Measurements from ENCODE around the gene STUM. TPM values are rescaled to one million over a fixed set of nuclear protein-coding genes. Genes with fewer than 3 reads are reported as not detected.

The STUM gene
- total RNA-seq, 4 donors from 2014 or later, result 1.4 to 4.1 (median 3.3) TPM

GRCh38 chr1:226568077-226568831 lies 19.7 kb downstream of the STUM start:
- H3K27ac ChIP-seq, result peak overlapping the region; percentile 58 to 73 (median 68)
- H3K9me3 ChIP-seq, result no peaks in the 10 kb centered on the region
- in situ Hi-C loops (cut with MboI; ENCODE audit: low pct_ligation_motif_present in 1 of 4, low pct_unique_long_range_greater_than_20kb in 1 of 4, low sequenced_read_pairs in 3 of 4) (no loop called here), intact Hi-C loops (cut with DNase I; ENCODE audit: low total_unique reads) (no loop called here)
- no peak for DNase-seq
- no peaks in the 10 kb centered on the region for H3K36me3 ChIP-seq
- H3K4me3 ChIP-seq, result no peak overlapping the region
- TF ChIP-seq EP300 (IDR thresholded peaks at IDR 0.05; ENCODE audit: low read depth) (no peak), CTCF (IDR thresholded peaks at IDR 0.05) (peak in 2 of 5 experiments; percentile 21 to 28)
- 69% methylated on average over 13 of the region's 13 CpGs; no CpG with 5 or more reads in 1 of the 2 donors for WGBS, 2 donors (ENCODE audit: low coverage in 1 of 2)
- peaks cover 4 to 27% (median 14%) of the 10 kb centered on the region in 4 donors for H3K4me1 ChIP-seq
- H3K27me3 ChIP-seq, result no peaks in the 10 kb centered on the region

- Histone ChIP-seq H3K36me3 (no peaks in the 10 kb centered on the region), H3K27me3 (no peaks in the 10 kb centered on the region), H3K4me1 (peaks cover 4 to 20% (median 11%) of the 10 kb centered on the region in 4 donors), H3K9me3 (no peaks in the 10 kb centered on the region), H3K27ac (peak overlapping the region; percentile 58 to 73 (median 68)), H3K4me3 (no peak overlapping the region)
- TF ChIP-seq CTCF (IDR thresholded peaks at IDR 0.05) (no peak), POLR2A (IDR thresholded peaks at IDR 0.05) (no peak), POLR2AphosphoS5 (IDR thresholded peaks at IDR 0.05) (no peak), EP300 (IDR thresholded peaks at IDR 0.05; ENCODE audit: low read depth) (no peak)
- intact Hi-C loops (cut with DNase I; ENCODE audit: low total_unique reads) (no loop called here), in situ Hi-C loops (cut with MboI; ENCODE audit: low pct_ligation_motif_present in 1 of 4, low pct_unique_long_range_greater_than_20kb in 1 of 4, low sequenced_read_pairs in 3 of 4) (no loop called here)
- WGBS, 2 donors (ENCODE audit: low coverage in 1 of 2), result 71 to 80% methylated on average over 1 to 6 of the region's 6 CpGs
- no peak for DNase-seq
Observed at GRCh38 chr1:226568975-226569741, 20.6 kb downstream of the STUM start.

- Histone ChIP-seq H3K36me3 (no peaks in the 10 kb centered on the region), H3K4me3 (no peak overlapping the region), H3K4me1 (peaks cover 4 to 20% (median 11%) of the 10 kb centered on the region in 4 donors), H3K9me3 (no peaks in the 10 kb centered on the region), H3K27ac (peak overlapping the region; percentile 58 to 73 (median 68)), H3K27me3 (no peaks in the 10 kb centered on the region)
- WGBS, 2 donors (ENCODE audit: low coverage in 1 of 2), result 56% methylated on average over 4 of the region's 4 CpGs; no CpG with 5 or more reads in 1 of the 2 donors
- DNase-seq, result no peak
- in situ Hi-C loops (cut with MboI; ENCODE audit: low pct_ligation_motif_present in 1 of 4, low pct_unique_long_range_greater_than_20kb in 1 of 4, low sequenced_read_pairs in 3 of 4), result no loop called here
- TF ChIP-seq EP300 (IDR thresholded peaks at IDR 0.05; ENCODE audit: low read depth), result no peak
- no peak for TF ChIP-seq POLR2AphosphoS5 (IDR thresholded peaks at IDR 0.05)
- TF ChIP-seq CTCF (IDR thresholded peaks at IDR 0.05), result peak in 1 of 5 experiments; percentile 8
- no peak for TF ChIP-seq POLR2A (IDR thresholded peaks at IDR 0.05)
- intact Hi-C loops (cut with DNase I; ENCODE audit: low total_unique reads), result no loop called here
Observed at GRCh38 chr1:226569879-226570547, 21.4 kb downstream of the STUM start.

- in situ Hi-C loops (cut with MboI; ENCODE audit: low pct_ligation_motif_present in 1 of 4, low pct_unique_long_range_greater_than_20kb in 1 of 4, low sequenced_read_pairs in 3 of 4), result no loop called here
- WGBS, 2 donors (ENCODE audit: low coverage in 1 of 2), result 58 to 76% methylated on average over 5 to 6 of the region's 6 CpGs
- peak overlapping the region in 2 of 4 donors; percentile 9 to 19 for H3K27ac ChIP-seq
- no peaks in the 10 kb centered on the region for H3K9me3 ChIP-seq
- no peak for TF ChIP-seq POLR2AphosphoS5 (IDR thresholded peaks at IDR 0.05)
- no peak for TF ChIP-seq POLR2A (IDR thresholded peaks at IDR 0.05)
- TF ChIP-seq EP300 (IDR thresholded peaks at IDR 0.05; ENCODE audit: low read depth), result no peak
- no peak for TF ChIP-seq CTCF (IDR thresholded peaks at IDR 0.05)
- H3K27me3 ChIP-seq, result no peaks in the 10 kb centered on the region
- H3K4me1 ChIP-seq, result peaks cover 4 to 20% (median 11%) of the 10 kb centered on the region in 4 donors
- intact Hi-C loops (cut with DNase I; ENCODE audit: low total_unique reads), result no loop called here
- no peaks in the 10 kb centered on the region for H3K36me3 ChIP-seq
- no peak overlapping the region for H3K4me3 ChIP-seq
- no peak for DNase-seq
Observed at GRCh38 chr1:226571893-226572292, 23.3 kb downstream of the STUM start.

Data from transverse colon (tissue), 4 donors.